Stimulated activated naive CD8-positive, alpha-beta T cell treated with anti-CD3 and anti-CD28 coated beads, Interleukin-15, amount 100 ng/mL, for 72 hours (primary cell): Measurements from ENCODE around the gene EML6.
"Not testable (repeated sequence)": the region's sequence is repeated elsewhere in the genome, so short reads cannot be mapped to it uniquely, and the experiment has no call there.

Experiments used
- ATAC-seq: fragments of 150-1000 bp; cut with Tn5 transposase; 2 replicates; pipeline ENCODE4 v1.10.0; 2021; ENCODE audit warnings: mild to moderate bottlenecking, moderate library complexity
- DNase-seq, 2 donors: peaks; one replicate each; pipeline ENCODE4 v3.0.0; 2021 to 2022
- H3K27ac Mint-ChIP-seq, 2 donors: one replicate each; pipeline ENCODE4 v1.8.0; 2022; ENCODE audit warnings: mild to moderate bottlenecking in 2 of 2, mixed read lengths in 2 of 2, moderate library complexity in 2 of 2
- H3K27me3 Mint-ChIP-seq: one replicate; pipeline ENCODE4 v1.8.0; 2022; ENCODE audit warnings: mixed read lengths
- H3K4me1 Mint-ChIP-seq: one replicate; pipeline ENCODE4 v1.8.0; 2022; ENCODE audit warnings: mild to moderate bottlenecking, mixed read lengths
- H3K4me3 Mint-ChIP-seq, 2 donors: one replicate each; pipeline ENCODE4 v1.8.0; 2022; ENCODE audit warnings: mild to moderate bottlenecking in 2 of 2, mixed read lengths in 2 of 2, moderate library complexity in 1 of 2
- H3K9me3 Mint-ChIP-seq, 2 donors: one replicate each; pipeline ENCODE4 v1.8.0; 2022; ENCODE audit warnings: mixed read lengths in 2 of 2

The EML6 gene

DNA sequence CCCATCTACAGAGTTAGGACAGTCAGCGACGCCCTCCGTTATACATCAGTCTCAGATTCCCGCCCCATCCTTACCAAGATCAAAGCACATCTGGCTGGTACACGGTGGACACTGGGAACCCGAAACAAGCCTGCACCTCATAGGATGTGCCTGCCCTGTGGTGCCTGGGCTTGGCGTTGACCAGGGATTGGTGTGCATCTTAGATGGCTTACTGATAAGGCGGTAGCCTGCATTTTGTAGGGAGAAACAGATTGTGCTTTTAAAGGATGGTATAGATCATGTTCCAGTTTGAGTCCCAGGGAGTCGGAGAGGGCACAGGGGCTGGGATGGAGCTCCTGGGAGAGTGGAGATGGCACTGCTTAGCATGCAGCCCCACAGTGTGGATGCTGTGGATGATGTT is 108.0 kb downstream of the EML6 start:
- H3K27me3 Mint-ChIP-seq: no peaks in the 10 kb centered on the region
- H3K9me3 Mint-ChIP-seq: no peaks in the 10 kb centered on the region
- no peaks in the 10 kb centered on the region for H3K4me1 Mint-ChIP-seq
- ATAC-seq (no peak), DNase-seq (no peak)
- H3K4me3 Mint-ChIP-seq: no peak overlapping the region
- no peak overlapping the region for H3K27ac Mint-ChIP-seq

GRCh38 chr2:54834721-54835120 is 111.3 kb downstream of the EML6 start:
- H3K4me3 Mint-ChIP-seq: no peak overlapping the region
- no peaks in the 10 kb centered on the region for H3K4me1 Mint-ChIP-seq
- H3K9me3 Mint-ChIP-seq: no peaks in the 10 kb centered on the region
- no peak overlapping the region for H3K27ac Mint-ChIP-seq
- H3K27me3 Mint-ChIP-seq: no peaks in the 10 kb centered on the region
- no peak for ATAC-seq
- DNase-seq: no peak

DNA sequence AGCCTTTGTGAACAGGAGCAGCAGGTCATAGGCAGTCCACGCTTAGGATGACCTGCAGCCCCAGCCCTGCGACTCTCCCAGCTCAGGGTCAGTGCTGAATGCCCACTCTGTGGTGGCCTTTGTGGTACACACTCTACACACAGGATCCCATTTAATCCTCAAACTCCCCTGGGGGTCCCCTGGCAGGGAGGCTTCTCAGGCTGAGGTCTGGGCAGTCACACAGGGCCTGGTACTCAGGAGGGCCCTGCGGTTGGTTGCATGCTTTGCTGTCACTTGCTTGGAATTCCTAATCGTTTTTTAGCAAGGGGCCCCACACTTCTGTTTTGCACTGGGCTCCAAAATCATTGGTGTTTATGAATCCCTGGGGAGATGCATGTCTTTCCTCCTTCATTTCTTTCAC is 113.0 kb downstream of the EML6 start:
- H3K9me3 Mint-ChIP-seq: no peaks in the 10 kb centered on the region
- H3K27me3 Mint-ChIP-seq: no peaks in the 10 kb centered on the region
- H3K4me3 Mint-ChIP-seq: no peak overlapping the region
- no peak overlapping the region for H3K27ac Mint-ChIP-seq
- ATAC-seq: no peak
- H3K4me1 Mint-ChIP-seq: no peaks in the 10 kb centered on the region
- DNase-seq: no peak

DNA sequence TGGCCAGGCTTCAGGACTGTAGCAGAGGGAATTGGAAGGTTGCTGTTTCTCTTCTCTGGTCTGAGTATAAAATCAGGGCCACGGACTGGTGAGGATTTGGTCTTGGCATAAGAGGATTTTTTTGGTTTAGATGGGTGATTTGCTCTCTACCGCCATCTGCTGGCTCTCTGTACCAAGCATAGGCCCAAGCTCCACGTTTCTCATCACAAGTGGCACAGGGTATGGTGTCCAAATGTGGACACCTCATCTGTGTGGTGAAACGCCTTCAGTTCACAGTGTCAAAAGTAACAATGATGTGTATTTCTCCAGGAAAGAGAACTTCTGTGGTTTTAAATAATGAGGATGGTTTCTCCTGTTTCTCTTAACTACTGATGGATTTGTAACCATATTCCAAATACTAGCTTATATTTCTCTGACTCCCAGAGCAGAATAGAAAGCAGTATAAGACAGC is 115.1 kb downstream of the EML6 start:
- Mint-ChIP-seq H3K4me1 (no peaks in the 10 kb centered on the region), H3K9me3 (no peaks in the 10 kb centered on the region), H3K27ac (no peak overlapping the region), H3K4me3 (no peak overlapping the region), H3K27me3 (no peaks in the 10 kb centered on the region)
- ATAC-seq: peak; percentile 83
- DNase-seq: peak; percentile 53 to 56

DNA sequence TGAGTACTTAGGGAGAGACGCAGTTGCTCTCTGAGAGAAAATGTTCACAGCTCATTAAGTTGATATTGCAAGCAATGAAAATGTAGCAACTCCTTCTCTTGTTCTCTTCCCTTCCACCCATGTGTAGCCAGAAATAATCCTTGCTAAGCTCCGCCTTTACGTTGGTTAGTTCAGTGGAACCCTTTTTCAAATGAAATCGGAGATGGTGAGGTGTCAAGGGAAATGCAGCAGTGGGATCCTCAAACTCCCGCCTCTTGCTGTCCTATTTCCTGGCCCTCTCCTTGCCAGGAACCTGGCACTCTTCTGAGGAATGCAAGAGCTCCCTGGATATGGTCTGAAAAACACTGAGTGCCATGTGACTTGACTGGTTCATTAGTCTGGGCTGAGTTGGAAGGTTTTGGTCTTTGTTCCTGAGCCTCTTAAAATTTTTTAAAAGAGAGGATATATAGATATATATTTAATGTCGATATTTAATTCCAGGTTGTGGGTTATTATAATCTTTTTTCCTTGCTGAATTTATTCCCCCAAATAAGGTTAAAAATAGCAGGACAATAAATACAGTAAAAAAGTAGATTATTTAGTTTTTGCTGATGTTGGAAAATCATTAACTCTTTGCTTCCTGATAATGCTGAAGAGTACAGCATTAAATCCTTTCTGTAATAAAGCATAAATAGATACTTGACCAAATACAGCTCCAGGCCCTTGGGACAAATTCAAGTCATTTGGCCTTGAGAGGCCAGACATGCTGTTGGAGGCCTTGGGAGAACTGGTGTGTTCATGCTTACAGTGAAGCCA is 116.2 kb downstream of the EML6 start:
- no peak overlapping the region for H3K4me3 Mint-ChIP-seq
- no peaks in the 10 kb centered on the region for H3K9me3 Mint-ChIP-seq
- H3K27me3 Mint-ChIP-seq: no peaks in the 10 kb centered on the region
- no peaks in the 10 kb centered on the region for H3K4me1 Mint-ChIP-seq
- no peak overlapping the region for H3K27ac Mint-ChIP-seq
- ATAC-seq (no peak), DNase-seq (no peak)

GRCh38 chr2:54840559-54841468 is 117.4 kb downstream of the EML6 start:
- H3K4me3 Mint-ChIP-seq: no peak overlapping the region
- no peaks in the 10 kb centered on the region for H3K4me1 Mint-ChIP-seq
- no peak overlapping the region for H3K27ac Mint-ChIP-seq
- ATAC-seq (no peak), DNase-seq (no peak)
- H3K9me3 Mint-ChIP-seq: no peaks in the 10 kb centered on the region
- no peaks in the 10 kb centered on the region for H3K27me3 Mint-ChIP-seq

DNA sequence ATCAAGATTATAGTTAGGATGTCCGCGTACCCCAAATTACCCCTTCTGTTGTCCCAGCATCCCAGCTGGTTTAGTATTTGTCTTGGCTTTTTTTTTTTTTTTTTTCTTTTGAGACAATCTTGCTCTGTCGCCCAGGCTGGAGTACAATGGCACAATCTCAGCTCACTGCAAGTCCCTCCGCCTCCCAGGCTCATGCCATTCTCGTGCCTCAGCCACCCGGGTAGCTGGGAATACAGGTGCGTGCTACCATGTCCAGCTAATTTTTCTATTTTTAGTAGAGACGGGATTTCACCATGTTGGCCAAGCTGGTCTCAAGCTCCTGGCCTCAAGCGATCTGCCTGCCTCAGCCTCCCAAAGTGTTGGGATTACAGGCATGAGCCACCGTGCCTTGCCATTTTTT is 118.0 kb downstream of the EML6 start:
- ATAC-seq, H3K27me3 Mint-ChIP-seq, H3K9me3 Mint-ChIP-seq, DNase-seq, H3K4me3 Mint-ChIP-seq, H3K4me1 Mint-ChIP-seq: not testable (repeated sequence)
- peak overlapping the region in 1 of 2 donors; percentile 74 for H3K27ac Mint-ChIP-seq

DNA sequence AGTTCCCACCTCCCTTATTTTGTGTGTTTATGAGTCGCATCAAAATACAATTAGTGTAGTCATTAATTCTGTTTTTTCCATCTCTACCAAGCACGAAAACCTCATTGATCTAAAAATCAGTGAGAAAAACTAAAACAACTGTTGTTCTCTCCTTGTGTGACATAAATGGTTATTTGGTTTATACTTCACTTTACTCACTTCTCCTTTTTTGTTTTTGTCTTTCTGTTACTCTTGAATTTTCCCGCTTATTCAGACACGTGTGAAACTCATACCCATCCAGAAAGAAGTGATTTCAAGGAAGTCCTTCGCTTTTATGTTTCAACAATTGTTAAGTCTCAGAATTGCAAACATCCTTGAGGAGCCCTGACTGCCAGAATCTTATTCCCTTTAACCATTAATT is 121.6 kb downstream of the EML6 start:
- H3K27me3 Mint-ChIP-seq: no peaks in the 10 kb centered on the region
- H3K9me3 Mint-ChIP-seq: no peaks in the 10 kb centered on the region
- no peak overlapping the region for H3K27ac Mint-ChIP-seq
- no peak overlapping the region for H3K4me3 Mint-ChIP-seq
- ATAC-seq: no peak
- no peaks in the 10 kb centered on the region for H3K4me1 Mint-ChIP-seq
- no peak for DNase-seq

DNA sequence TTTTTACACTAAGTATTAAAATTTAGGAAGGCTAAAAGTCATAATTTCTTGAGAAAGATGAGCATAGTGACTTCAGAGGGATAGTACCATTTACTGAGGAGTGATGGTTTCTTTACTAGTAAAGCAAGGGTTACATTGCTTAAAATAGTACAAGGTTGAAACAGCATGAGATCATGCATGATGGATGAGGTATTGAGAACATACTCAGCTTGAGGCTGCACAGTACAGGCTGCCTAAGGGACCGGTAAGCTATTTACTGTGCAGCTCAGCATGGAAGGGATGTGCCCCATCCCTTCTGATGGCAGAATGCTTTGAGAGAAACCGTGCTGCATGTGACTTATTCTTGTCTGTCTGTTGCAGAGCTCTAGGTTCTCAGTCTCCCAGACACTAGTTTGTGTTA is 122.1 kb downstream of the EML6 start:
- no peak for ATAC-seq

DNA sequence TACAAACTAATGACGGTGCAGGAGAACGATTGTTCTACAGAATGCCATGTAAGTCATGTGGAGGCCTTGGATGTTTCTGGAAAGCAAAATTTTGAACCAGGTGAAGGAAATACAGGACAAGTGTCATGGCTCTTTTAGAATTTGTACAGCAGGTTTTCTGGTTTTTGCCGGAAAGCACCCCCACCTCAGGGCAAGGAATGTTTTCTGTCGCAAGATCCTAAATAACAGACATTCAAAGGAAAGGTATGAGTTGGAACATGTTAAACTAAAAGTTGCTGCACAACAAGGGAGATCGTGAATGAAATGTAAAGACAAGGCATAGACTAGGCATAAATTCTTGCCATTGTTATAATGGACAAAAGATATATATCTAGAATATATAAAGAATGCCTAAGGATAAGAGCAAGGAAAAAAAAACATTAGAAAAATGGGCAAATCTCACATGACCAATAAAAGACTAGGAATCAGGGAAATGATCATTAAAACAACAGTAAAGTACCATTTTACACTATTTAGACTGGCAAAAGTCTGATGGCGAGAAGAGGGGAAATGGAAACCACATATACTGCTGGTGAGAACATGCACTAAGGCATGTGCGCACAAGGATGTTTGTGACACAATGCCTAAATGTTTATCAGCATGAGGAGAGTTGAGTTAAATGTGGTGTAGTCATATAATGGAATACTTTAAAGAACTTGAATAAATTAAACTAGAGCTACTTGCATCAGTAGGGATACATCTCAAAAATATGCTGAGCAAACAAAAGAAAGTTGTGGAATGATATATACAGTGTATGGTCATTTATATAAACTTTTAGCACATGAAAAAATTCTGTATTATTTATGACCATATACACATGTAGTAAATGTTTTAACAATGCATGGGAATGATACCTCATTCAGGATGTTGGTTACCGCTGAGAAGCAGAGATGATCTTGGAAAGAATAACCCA is 127.0 kb downstream of the EML6 start:
- Mint-ChIP-seq H3K9me3 (no peaks in the 10 kb centered on the region), H3K27me3 (no peaks in the 10 kb centered on the region)
- no peak for ATAC-seq

More for the DNA sequence above, 122.1 kb downstream of the EML6 start:
- no peaks in the 10 kb centered on the region for H3K9me3 Mint-ChIP-seq
- no peak overlapping the region for H3K4me3 Mint-ChIP-seq
- H3K27me3 Mint-ChIP-seq: no peaks in the 10 kb centered on the region
- no peak for DNase-seq
- no peak overlapping the region for H3K27ac Mint-ChIP-seq
- no peaks in the 10 kb centered on the region for H3K4me1 Mint-ChIP-seq

DNA sequence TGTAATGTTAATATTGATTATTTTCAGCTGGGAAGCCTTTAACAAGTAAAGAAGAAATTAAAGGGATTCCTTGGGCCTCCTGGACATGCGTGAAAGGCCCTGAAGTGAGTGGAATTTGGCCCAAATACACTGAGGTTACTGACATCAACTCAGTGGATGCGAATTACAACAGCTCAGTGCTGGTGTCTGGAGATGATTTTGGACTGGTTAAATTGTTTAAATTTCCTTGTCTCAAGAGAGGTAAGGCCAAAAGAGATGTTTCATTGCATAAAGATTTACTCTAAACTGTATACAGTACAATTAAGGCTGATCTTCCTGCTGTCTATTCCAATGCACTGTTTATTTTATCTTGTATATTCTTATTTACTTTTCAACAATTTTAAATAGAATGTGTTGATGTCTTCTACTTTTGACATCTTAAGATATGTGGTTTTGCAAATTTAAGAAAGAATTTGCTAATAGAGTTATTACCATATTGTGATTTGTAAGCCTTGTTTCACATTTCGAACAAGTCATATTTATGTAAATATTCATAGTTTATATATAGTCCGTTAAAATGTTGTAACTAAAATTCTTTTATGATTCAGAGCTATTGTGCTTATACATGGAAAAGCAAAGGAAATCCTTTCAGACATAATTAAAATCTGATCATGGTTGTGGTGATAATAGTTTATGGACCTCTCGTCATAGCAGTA is 130.3 kb downstream of the EML6 start:
- H3K4me1 Mint-ChIP-seq: no peaks in the 10 kb centered on the region
- no peak overlapping the region for H3K4me3 Mint-ChIP-seq
- no peak overlapping the region for H3K27ac Mint-ChIP-seq
- no peak for ATAC-seq
- H3K27me3 Mint-ChIP-seq: no peaks in the 10 kb centered on the region
- no peak for DNase-seq
- H3K9me3 Mint-ChIP-seq: no peaks in the 10 kb centered on the region

More for the DNA sequence above, 127.0 kb downstream of the EML6 start:
- Mint-ChIP-seq H3K27ac (no peak overlapping the region), H3K4me1 (no peaks in the 10 kb centered on the region), H3K4me3 (no peak overlapping the region)
- DNase-seq: no peak

DNA sequence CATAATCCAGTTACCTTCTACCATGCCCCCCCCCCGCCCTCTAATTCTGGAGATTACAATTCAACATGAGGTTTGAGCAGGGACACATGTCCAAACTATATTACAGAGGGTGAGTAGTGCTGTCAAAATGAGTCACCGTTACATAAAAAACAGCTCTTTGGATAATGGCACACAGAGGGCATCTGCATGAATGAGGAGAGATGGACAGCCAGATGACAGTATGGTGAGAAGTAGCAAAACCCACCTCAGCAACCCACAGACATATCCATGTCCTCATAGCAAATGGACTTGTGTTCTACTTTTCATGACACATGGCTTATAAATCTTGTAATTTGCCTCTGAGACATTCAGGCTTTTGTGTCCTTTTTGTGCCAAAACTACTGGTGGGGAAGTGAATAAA is 132.0 kb downstream of the EML6 start:
- DNase-seq (no peak), ATAC-seq (no peak)
- no peaks in the 10 kb centered on the region for H3K4me1 Mint-ChIP-seq
- H3K9me3 Mint-ChIP-seq: no peaks in the 10 kb centered on the region
- H3K27me3 Mint-ChIP-seq: no peaks in the 10 kb centered on the region
- H3K4me3 Mint-ChIP-seq: no peak overlapping the region
- H3K27ac Mint-ChIP-seq: no peak overlapping the region

DNA sequence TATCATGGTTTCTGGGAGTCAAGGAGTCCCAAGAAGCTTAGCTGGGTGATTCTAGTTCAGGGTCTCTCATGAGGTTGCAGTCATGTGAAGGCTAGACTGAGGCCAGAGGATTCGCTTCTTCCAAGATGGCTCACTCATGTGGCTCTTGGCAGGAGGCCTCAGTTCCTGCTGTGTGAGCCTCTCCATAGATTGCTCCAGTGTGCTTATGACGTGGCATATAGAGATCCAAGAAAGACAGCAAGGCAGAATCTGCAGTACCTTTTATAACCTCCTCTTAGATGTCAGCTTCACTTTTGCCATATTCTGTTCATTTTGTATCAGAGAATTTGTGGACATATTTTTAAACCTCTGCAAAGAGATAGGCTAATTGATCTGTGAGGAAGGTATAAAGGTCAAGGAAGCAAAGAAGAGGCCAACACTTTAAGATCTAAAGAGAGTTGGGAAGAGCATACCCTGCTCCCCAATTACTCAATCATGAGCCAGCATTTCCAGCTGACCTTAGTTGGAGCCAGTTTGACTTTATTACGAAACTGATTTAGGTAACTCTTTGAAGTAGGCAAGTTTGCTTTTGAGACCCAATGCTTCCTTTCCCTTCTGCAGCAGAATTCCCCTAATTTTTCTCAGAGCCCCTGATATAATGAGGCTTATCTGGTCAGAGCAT is 134.7 kb downstream of the EML6 start:
- H3K4me1 Mint-ChIP-seq: no peaks in the 10 kb centered on the region
- ATAC-seq (no peak), DNase-seq (no peak)
- no peaks in the 10 kb centered on the region for H3K27me3 Mint-ChIP-seq
- H3K27ac Mint-ChIP-seq: no peak overlapping the region
- no peaks in the 10 kb centered on the region for H3K9me3 Mint-ChIP-seq
- H3K4me3 Mint-ChIP-seq: no peak overlapping the region

- Mint-ChIP-seq H3K27ac (no peak overlapping the region), H3K9me3 (no peaks in the 10 kb centered on the region), H3K4me1 (no peaks in the 10 kb centered on the region), H3K4me3 (no peak overlapping the region), H3K27me3 (no peaks in the 10 kb centered on the region)
- DNase-seq: no peak
- no peak for ATAC-seq
These were observed 136.0 kb downstream of the EML6 start for GRCh38 chr2:54859416-54859815.
